K562 (cell line): ENCODE measurements around the gene U2AF1L4. TPM values are rescaled to one million over a fixed set of nuclear protein-coding genes. Genes with fewer than 3 reads are reported as not detected.

ENCODE experiments used
- FOXA1 ChIP-seq: fragments of 450-650 bp; IDR thresholded peaks from 2 replicates; pipeline ENCODE4 v1.6.1; 2016; ENCODE audit warnings: mild to moderate bottlenecking, borderline replicate concordance
- HDAC2 ChIP-seq: fragments of 450-650 bp; IDR thresholded peaks from 2 replicates; pipeline ENCODE4 v1.6.1; 2016; ENCODE audit warnings: mild to moderate bottlenecking
- KLF13 ChIP-seq: fragments of 450-650 bp; IDR thresholded peaks from 2 replicates; pipeline ENCODE4 v1.6.1; 2016; ENCODE audit warnings: missing genetic modification characterization, low read depth, mild to moderate bottlenecking, missing compliant biosample characterization, moderate library complexity, borderline replicate concordance
- MCM7 ChIP-seq, 2 experiments: fragments of 450-650 bp; IDR thresholded peaks; 2 replicates each; pipeline ENCODE4 v1.6.1; 2016 to 2018
- MYBL2 ChIP-seq, 2 experiments: fragments of 450-650 bp in 1 of 2; sonication (generic) in 1 of 2; formaldehyde crosslinking in 1 of 2; IDR thresholded peaks; 2 replicates each; pipeline versions ENCODE4 v1.6.1 to v1.8.1; 2017 to 2022; ENCODE audit warnings: borderline replicate concordance in 1 of 2, inconsistent platforms in 1 of 2, low read depth in 1 of 2, mild to moderate bottlenecking in 1 of 2, missing genetic modification reagents in 1 of 2, moderate library complexity in 1 of 2
- MYC ChIP-seq, 2 experiments: fragments of 250-450 bp in 1 of 2; sonication (Bioruptor Pico) in 1 of 2; IDR thresholded peaks; 2 replicates each; pipeline versions ENCODE4 v1.5.1 to v1.6.1; 2012 to 2021; ENCODE audit warnings: low read depth in 2 of 2, borderline replicate concordance in 1 of 2, improper control_type of control experiment in 1 of 2, low read length in 1 of 2, mild to moderate bottlenecking in 1 of 2, moderate library complexity in 1 of 2
- POU5F1 ChIP-seq: fragments of 150-350 bp; IDR thresholded peaks from 2 replicates; pipeline ENCODE4 v1.6.1; 2014; ENCODE audit warnings: borderline replicate concordance, low read length, low read depth, mild to moderate bottlenecking; ENCODE audit not compliant: partially characterized antibody
- RBFOX2 ChIP-seq: fragments of 200-400 bp; formaldehyde crosslinking; IDR thresholded peaks from 2 replicates; pipeline ENCODE4 v1.6.1; 2017; ENCODE audit warnings: low read depth, mild to moderate bottlenecking, low read length, moderate library complexity
- RCOR1 ChIP-seq, 2 experiments: IDR thresholded peaks; 2 replicates each; pipeline ENCODE4 v1.6.1; 2012; ENCODE audit warnings: low read depth in 2 of 2, low read length in 2 of 2, borderline replicate concordance in 1 of 2, improper control_type of control experiment in 1 of 2
- TCF7 ChIP-seq: sonication (generic); IDR thresholded peaks from 2 replicates; pipeline ENCODE4 v1.6.1; 2016; ENCODE audit warnings: antibody characterized with exemption, borderline replicate concordance
- TCF7L2 ChIP-seq: fragments of 150-350 bp; IDR thresholded peaks from 2 replicates; pipeline ENCODE4 v1.6.1; 2016; ENCODE audit warnings: low read depth, mild to moderate bottlenecking, low read length, moderate library complexity
- TRIM24 ChIP-seq, 2 experiments: fragments of 450-650 bp; IDR thresholded peaks; 2 replicates each; pipeline ENCODE4 v1.6.1; 2016
- ZNF184 ChIP-seq: sonication (generic); formaldehyde crosslinking; IDR thresholded peaks from 2 replicates; pipeline ENCODE4 v1.5.0; 2020; ENCODE audit warnings: missing genetic modification reagents
- ZNF57 ChIP-seq: fragments of 450-650 bp; formaldehyde crosslinking; IDR thresholded peaks from 2 replicates; pipeline ENCODE4 v1.4.0; 2020; ENCODE audit warnings: mild to moderate bottlenecking, moderate library complexity
- ZZZ3 ChIP-seq: fragments of 450-650 bp; IDR thresholded peaks from 2 replicates; pipeline ENCODE4 v1.6.1; 2016; ENCODE audit warnings: antibody characterized with exemption, mild to moderate bottlenecking, moderate library complexity
- polyA plus RNA-seq, 8 experiments: library from polyadenylated mRNA; depleted of rRNA in 4 of 8; stranded (reverse) in 5 of 8; unstranded in 3 of 8; fragments of >200 nt; fragmentation: Nextera tagmentation in 2 of 8; fragmentation: Illumina TruSeq in 1 of 8; extraction: Ambion mirVana in 2 of 8; extraction: Trizol in 1 of 8; gene quantifications; 2 replicates each; pipeline versions ENCODE4 v1.2.1 to v1.2.3, GENCODE V29; 2011 to 2014; ENCODE audit warnings: inconsistent platforms in 1 of 8, missing spikeins in 1 of 8
- total RNA-seq, 7 experiments: library from RNA; depleted of rRNA in 6 of 7; stranded (reverse); fragments of >200 nt in 6 of 7; fragmentation: Illumina TruSeq in 2 of 7; extraction: Trizol in 2 of 7; gene quantifications; 2 replicates each; pipeline versions ENCODE4 v1.2.1 to v1.2.3, GENCODE V29; 2011 to 2021; ENCODE audit warnings: low replicate concordance in 1 of 7
- TF ChIP-seq, protein P1 (sequence below): fragments of 450-650 bp; IDR thresholded peaks from 2 replicates; pipeline ENCODE4 v1.6.1; 2017; ENCODE audit warnings: mild to moderate bottlenecking, moderate library complexity
- TF ChIP-seq, protein P2 (sequence below): fragments of 250-450 bp; sonication (Bioruptor Pico); IDR thresholded peaks from 2 replicates; pipeline ENCODE4 v1.9.0; 2021; ENCODE audit warnings: mild to moderate bottlenecking
- TF ChIP-seq, protein P3 (sequence below), 2 experiments: fragments of 450-650 bp in 1 of 2; sonication (generic) in 1 of 2; formaldehyde crosslinking in 1 of 2; IDR thresholded peaks in 1 of 2; conservative IDR thresholded peaks in 1 of 2; 2 replicates each; pipeline versions ENCODE4 v1.6.1 to v1.8.1; 2016 to 2023; ENCODE audit warnings: mild to moderate bottlenecking in 2 of 2, moderate library complexity in 2 of 2, inconsistent platforms in 1 of 2, missing genetic modification reagents in 1 of 2
- TF ChIP-seq, protein P4 (sequence below): sonication (generic); formaldehyde crosslinking; IDR thresholded peaks from 2 replicates; pipeline ENCODE4 v1.8.1; 2023; ENCODE audit warnings: mild to moderate bottlenecking, missing genetic modification reagents
- TF ChIP-seq, protein P5 (sequence below): fragments of 450-650 bp; formaldehyde crosslinking; IDR thresholded peaks from 2 replicates; pipeline ENCODE4 v1.4.0; 2020; ENCODE audit warnings: mild to moderate bottlenecking, moderate library complexity

U2AF1L4 gene
- total and polyA plus RNA-seq, 9 of the 15 experiments (the other 6 are each of a cell fraction or from before 2014, with no cell fraction given), result 8.4 to 19.5 (median 12.6) TPM

DNA sequence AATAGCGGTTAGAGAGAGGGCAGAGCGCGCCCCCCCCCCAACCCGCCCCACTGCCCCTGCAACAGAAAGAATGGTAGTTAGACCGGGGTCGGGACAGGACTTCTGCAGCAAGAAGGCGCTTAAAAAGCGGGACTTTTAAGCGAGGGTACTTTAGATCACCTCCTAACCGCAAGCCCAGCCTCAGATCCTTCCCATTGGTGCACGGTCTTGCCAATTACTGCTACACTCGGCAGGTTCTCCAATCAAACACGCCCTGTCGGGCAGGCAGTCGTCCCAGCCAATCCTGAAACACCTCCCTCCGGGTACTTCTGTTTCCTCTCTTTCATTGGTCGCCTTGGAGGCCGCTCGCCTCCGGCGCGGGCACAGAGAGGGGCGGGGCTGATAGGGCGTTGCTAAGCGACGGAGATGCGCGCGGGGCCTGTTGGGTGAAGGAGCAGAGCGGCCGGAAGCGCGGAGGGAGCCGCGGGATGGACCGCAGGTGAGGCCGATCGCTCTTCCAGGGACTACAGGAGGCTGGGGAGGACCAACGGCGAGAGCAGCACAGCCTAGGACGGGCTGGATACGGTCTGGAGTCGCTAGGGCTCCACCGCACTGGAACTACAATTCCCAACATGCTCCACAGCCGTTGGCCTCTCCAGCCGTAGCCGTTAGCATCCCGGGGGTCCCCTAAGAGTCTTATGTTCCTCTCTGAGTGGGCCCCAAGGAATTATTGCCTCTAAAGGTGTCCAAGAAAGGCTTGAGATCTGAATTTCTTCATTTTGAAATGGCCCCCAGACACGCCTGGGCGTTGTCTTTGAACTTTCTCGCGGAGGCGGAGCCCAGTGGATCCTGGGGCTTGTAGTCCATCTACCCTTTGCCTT is 12.8 kb upstream of the U2AF1L4 start, which contains the start of gene PROSER3 (continued):
- TF ChIP-seq, protein P1, sequence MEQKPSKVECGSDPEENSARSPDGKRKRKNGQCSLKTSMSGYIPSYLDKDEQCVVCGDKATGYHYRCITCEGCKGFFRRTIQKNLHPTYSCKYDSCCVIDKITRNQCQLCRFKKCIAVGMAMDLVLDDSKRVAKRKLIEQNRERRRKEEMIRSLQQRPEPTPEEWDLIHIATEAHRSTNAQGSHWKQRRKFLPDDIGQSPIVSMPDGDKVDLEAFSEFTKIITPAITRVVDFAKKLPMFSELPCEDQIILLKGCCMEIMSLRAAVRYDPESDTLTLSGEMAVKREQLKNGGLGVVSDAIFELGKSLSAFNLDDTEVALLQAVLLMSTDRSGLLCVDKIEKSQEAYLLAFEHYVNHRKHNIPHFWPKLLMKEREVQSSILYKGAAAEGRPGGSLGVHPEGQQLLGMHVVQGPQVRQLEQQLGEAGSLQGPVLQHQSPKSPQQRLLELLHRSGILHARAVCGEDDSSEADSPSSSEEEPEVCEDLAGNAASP, result no peak
- no peak for TF ChIP-seq ZNF184 (CRISPR knock-in tag)
- TF ChIP-seq, protein P2, sequence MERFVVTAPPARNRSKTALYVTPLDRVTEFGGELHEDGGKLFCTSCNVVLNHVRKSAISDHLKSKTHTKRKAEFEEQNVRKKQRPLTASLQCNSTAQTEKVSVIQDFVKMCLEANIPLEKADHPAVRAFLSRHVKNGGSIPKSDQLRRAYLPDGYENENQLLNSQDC (CRISPR knock-in tag), result no peak
- no peak for TF ChIP-seq POU5F1
- TF ChIP-seq, protein P3, sequence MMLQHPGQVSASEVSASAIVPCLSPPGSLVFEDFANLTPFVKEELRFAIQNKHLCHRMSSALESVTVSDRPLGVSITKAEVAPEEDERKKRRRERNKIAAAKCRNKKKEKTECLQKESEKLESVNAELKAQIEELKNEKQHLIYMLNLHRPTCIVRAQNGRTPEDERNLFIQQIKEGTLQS (IDR thresholded peaks at IDR 0.05), result no peak
- TF ChIP-seq, protein P3 (CRISPR knock-in tag; conservative IDR thresholded peaks at IDR 0.05), result no peak
- TF ChIP-seq, protein P4, sequence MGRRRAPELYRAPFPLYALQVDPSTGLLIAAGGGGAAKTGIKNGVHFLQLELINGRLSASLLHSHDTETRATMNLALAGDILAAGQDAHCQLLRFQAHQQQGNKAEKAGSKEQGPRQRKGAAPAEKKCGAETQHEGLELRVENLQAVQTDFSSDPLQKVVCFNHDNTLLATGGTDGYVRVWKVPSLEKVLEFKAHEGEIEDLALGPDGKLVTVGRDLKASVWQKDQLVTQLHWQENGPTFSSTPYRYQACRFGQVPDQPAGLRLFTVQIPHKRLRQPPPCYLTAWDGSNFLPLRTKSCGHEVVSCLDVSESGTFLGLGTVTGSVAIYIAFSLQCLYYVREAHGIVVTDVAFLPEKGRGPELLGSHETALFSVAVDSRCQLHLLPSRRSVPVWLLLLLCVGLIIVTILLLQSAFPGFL, result no peak
- TF ChIP-seq TCF7, result 0 out of 2 replicates have a peak, but pooled peaks have one; percentile 56
- TF ChIP-seq, protein P5, sequence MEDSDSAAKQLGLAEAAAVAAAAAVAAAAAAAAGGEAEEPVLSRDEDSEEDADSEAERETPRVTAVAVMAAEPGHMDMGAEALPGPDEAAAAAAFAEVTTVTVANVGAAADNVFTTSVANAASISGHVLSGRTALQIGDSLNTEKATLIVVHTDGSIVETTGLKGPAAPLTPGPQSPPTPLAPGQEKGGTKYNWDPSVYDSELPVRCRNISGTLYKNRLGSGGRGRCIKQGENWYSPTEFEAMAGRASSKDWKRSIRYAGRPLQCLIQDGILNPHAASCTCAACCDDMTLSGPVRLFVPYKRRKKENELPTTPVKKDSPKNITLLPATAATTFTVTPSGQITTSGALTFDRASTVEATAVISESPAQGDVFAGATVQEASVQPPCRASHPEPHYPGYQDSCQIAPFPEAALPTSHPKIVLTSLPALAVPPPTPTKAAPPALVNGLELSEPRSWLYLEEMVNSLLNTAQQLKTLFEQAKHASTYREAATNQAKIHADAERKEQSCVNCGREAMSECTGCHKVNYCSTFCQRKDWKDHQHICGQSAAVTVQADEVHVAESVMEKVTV (CRISPR knock-in tag), result no peak
- no peak for TF ChIP-seq HDAC2
- no peak for TF ChIP-seq TRIM24 (IDR thresholded peaks at IDR 0.05)
- 0 out of 2 replicates have a peak, but pooled peaks have one; percentile 37 for TF ChIP-seq KLF13 (tag)
- peak; percentile 49 for TF ChIP-seq MYC (IDR thresholded peaks at IDR 0.05; ENCODE audit: low read depth, low read length)
- peak; percentile 46; the same call in 1 of the 2 replicates for TF ChIP-seq MYC (CRISPR knock-in tag; IDR thresholded peaks at IDR 0.05; ENCODE audit: borderline replicate concordance, low read depth)
- no peak for TF ChIP-seq MCM7 (IDR thresholded peaks at IDR 0.05)
- peak; percentile 54; the same call in 1 of the 2 replicates for TF ChIP-seq MYBL2 (IDR thresholded peaks at IDR 0.05; ENCODE audit: low read depth)
- TF ChIP-seq MYBL2 (CRISPR knock-in tag; IDR thresholded peaks at IDR 0.05; ENCODE audit: borderline replicate concordance), result no peak
- peak; percentile 80 for TF ChIP-seq RBFOX2
- TF ChIP-seq ZNF57 (CRISPR knock-in tag), result no peak
- no peak for TF ChIP-seq TCF7L2
- TF ChIP-seq RCOR1 (IDR thresholded peaks at IDR 0.05; ENCODE audit: borderline replicate concordance in 1 of 2, low read depth in 2 of 2, low read length in 2 of 2), result peak in 1 of 2 experiments; percentile 46; a peak in 2 of 4 replicates
- no peak for TF ChIP-seq FOXA1
- TF ChIP-seq ZZZ3, result no peak
